T-helper 1 cell treated with Interleukin-12 subunit alpha and Interleukin-12 subunit beta and Interleukin-4 antibody, amounts not matched to agents 30 μg/mL and 1 μg/mL, for 36 hours (primary cell): Measurements from ENCODE around the gene CDK18.

ENCODE experiments used
- H3K27ac Mint-ChIP-seq: one replicate; pipeline ENCODE4 v1.8.0; 2021; ENCODE audit warnings: mild to moderate bottlenecking, mixed read lengths
- H3K27me3 Mint-ChIP-seq: one replicate; pipeline ENCODE4 v1.8.0; 2021; ENCODE audit warnings: low read depth, mixed read lengths
- H3K36me3 Mint-ChIP-seq: one replicate; pipeline ENCODE4 v1.8.0; 2021; ENCODE audit warnings: low read depth, mixed read lengths
- H3K4me1 Mint-ChIP-seq: one replicate; pipeline ENCODE4 v1.8.0; 2021; ENCODE audit warnings: low read depth, mixed read lengths
- H3K4me3 Mint-ChIP-seq: one replicate; pipeline ENCODE4 v1.8.0; 2021; ENCODE audit warnings: mild to moderate bottlenecking, moderate library complexity, mixed read lengths
- H3K9me3 Mint-ChIP-seq: one replicate; pipeline ENCODE4 v1.8.0; 2021; ENCODE audit warnings: mixed read lengths

The CDK18 gene

DNA sequence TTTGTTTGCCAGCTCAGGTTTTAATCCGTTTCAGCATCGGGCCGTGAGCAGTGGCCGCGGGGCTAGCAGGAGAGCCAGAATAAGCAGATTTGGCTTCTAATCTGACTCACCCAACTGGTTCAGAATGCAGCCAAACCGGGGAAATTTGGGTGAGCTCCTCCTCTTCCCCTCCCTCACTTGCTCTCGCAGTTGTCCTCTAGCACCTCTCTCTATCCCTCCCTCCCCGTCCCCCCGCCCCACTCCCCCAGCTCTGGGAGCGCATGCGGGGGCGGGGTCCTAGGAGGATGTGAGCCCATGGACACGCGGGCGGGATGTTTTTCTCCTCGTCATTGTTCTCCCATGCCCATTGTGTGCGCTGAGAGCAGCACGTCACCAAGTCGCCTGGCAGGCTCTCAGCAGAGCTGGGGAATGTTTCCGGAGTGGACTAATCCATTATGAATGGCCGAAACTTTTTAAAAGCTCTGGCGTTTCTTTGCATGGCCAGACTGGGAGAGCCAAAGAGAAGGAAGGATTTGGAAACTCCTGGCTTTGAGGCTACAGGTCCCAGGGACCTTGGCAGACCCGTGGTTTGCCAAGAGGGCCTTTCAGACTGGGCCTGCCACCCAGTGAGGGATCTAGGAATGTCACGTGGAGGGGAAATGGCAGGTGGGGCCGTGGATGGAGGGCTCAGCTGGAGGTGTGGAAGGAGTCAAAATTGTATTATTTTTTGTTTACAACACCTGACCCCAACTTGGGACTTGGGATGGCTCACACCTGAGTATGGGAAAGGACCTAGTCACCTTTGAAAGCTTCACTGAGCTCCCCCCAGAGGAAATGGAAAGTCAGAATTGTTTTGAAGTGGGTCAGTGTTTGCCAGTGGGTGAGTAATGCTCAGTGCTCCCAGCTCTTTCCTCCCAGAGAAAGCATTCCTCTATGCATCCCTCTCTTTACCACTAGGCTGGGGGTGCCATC lies 39.2 kb downstream of the CDK18 start:
- H3K4me1 Mint-ChIP-seq: peaks cover 5% of the 10 kb centered on the region
- H3K9me3 Mint-ChIP-seq: no peaks in the 10 kb centered on the region
- H3K4me3 Mint-ChIP-seq: peak overlapping the region; percentile 40
- no peak overlapping the region for H3K27ac Mint-ChIP-seq
- H3K27me3 Mint-ChIP-seq: peaks cover 41% of the 10 kb centered on the region
- no peaks in the 10 kb centered on the region for H3K36me3 Mint-ChIP-seq

DNA sequence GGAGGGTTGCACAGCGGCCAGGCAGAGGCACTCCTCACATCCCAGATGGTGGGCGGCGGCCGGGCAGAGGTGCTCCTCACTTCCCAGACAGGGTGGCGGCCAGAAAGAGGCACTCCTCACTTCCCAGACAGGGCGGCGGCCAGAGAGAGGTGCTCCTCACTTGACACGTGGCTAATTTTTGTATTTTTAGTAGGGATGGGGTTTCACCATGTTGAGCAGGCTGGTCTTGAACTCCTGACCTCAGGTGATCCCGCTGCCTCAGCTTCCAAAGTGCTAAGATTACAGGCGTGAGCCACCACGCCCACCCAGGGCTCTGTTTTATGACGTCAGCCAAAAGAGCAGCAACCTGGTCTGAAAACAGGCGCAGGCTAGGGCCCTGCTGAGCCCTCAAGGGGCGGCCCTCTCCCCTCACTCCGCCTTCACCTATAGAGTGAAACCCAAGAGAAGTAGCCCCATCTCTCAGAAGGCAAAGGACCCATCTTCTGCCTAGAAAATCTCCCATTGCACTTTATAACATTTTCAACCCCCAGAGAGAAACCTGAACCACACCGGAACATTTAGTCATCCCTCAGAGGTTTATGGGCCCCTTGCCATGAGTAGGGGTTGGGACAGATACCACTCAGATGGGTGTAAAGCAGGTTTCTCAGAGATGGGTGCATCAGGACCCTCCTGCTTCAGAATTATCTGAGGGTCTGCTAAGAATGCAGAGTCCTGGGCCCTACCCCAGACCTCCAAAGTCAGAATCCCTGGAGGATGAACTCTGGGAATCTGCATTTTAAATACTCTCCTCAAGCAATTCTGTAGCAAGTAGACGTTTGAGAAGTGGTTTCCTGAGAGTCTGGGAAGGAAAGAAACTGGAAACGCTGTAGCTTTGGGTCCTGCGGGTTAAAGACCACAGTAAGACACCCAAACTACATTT lies 40.8 kb downstream of the CDK18 start:
- peaks cover 5% of the 10 kb centered on the region for H3K4me1 Mint-ChIP-seq
- peaks cover 46% of the 10 kb centered on the region for H3K27me3 Mint-ChIP-seq
- H3K27ac Mint-ChIP-seq: no peak overlapping the region
- H3K9me3 Mint-ChIP-seq: no peaks in the 10 kb centered on the region
- H3K36me3 Mint-ChIP-seq: no peaks in the 10 kb centered on the region
- no peak overlapping the region for H3K4me3 Mint-ChIP-seq

GRCh38 chr1:205545991-205546390 lies 41.5 kb downstream of the CDK18 start:
- Mint-ChIP-seq H3K4me3 (no peak overlapping the region), H3K27me3 (peaks cover 44% of the 10 kb centered on the region), H3K36me3 (no peaks in the 10 kb centered on the region), H3K9me3 (no peaks in the 10 kb centered on the region), H3K4me1 (peaks cover 5% of the 10 kb centered on the region), H3K27ac (no peak overlapping the region)

DNA sequence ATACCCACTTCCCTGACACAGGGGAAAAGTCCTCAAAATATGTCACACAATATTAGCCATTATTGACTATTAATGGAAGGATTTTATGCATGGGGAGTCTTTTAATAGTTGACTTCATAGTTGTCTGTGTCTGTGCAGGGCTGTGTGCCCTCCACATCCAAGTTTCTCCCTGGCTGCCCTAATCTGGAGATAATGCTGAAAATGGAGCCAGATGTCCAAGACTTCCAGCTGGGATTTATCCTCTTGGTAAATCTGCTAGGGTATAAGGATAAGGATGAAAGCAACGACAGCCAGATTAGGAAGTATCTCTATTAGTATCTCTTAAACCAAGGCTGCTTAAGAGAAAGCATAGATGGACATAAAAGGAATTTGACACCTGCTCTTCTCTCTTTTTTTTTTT lies 42.1 kb downstream of the CDK18 start:
- Mint-ChIP-seq H3K36me3 (no peaks in the 10 kb centered on the region), H3K9me3 (no peaks in the 10 kb centered on the region), H3K27me3 (peaks cover 39% of the 10 kb centered on the region), H3K4me1 (peaks cover 5% of the 10 kb centered on the region), H3K4me3 (no peak overlapping the region), H3K27ac (no peak overlapping the region)

DNA sequence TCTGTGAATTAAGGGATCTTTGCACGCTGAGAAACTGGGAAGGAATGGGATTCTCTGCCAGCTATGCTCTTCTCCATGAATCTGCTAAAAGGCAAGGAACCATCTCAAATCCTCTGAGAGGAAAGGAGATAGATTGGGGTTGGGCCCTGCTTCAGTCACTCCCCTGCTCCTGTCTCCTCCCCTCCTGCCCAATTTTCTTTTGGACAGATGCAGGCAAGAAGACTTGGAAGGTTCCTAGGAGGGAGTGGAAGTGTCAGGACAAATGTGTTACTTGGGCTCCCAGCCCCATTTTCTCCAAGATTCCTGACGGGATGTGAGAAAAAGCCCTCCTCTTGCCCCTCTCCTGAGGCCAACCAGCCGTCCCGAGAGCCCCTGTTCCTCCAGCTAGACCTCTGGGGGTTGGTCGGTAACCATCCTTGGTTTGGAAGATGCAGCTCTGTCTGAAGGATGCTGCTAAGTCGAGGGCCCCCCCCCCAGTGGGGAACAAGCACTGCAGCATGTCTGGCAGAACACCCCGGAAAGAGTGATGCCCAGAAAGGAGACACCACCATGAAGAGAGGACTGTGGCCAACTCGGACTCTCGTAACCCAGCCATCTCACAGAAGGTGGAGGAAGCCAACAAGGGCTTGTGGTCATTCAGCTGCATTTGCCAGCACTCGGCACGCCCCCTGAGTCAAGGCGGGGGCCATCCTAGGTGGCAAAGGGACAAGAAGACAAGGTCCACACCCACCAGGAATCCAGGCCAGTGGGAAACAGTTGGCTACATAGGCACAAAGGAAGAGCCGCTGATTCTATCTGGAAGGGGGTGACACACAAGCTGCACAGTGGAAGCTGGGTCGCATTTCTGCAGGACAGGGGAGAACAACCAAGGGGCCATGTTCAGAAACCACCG lies 43.7 kb downstream of the CDK18 start:
- H3K27me3 Mint-ChIP-seq: peaks cover 36% of the 10 kb centered on the region
- no peaks in the 10 kb centered on the region for H3K9me3 Mint-ChIP-seq
- H3K36me3 Mint-ChIP-seq: no peaks in the 10 kb centered on the region
- peak overlapping the region; percentile 11 for H3K27ac Mint-ChIP-seq
- no peak overlapping the region for H3K4me3 Mint-ChIP-seq
- peaks cover 5% of the 10 kb centered on the region for H3K4me1 Mint-ChIP-seq

GRCh38 chr1:205554026-205554811 lies 49.8 kb downstream of the CDK18 start:
- Mint-ChIP-seq H3K4me3 (no peak overlapping the region), H3K27me3 (peaks cover 49% of the 10 kb centered on the region), H3K9me3 (peaks cover 20% of the 10 kb centered on the region), H3K27ac (no peak overlapping the region), H3K36me3 (no peaks in the 10 kb centered on the region), H3K4me1 (no peaks in the 10 kb centered on the region)

DNA sequence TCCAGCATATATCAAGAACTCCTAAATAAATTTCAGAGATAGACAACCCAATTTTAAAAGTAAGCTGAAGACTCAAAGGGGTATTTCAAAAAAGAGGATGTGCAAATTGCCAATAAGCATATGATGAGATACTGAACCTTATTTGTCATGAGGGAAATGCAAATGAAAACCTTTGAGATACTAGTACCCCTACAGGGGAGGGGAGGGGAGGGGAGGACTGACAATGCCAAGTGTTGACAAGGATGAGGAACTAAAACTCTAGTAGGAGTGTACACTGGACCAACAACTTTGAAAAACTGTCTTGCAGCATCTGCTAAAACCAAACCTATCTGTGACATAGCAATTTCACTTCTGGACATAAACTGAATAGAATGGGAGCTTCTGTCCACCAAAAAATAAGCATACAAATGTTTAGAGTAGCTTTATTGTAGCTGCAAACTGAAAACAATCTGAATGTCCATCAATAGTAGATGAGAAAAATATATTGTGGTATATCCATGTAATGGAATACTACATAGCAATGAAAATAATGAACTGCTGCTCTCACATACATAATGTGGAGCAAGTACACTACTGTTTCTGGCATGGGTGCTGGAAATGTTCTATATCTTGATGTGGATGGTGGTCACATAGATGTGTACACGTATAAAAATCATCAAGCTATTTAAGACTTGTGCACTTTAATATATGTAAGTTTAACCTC lies 57.2 kb downstream of the CDK18 start:
- Mint-ChIP-seq H3K36me3 (no peaks in the 10 kb centered on the region), H3K4me1 (no peaks in the 10 kb centered on the region), H3K4me3 (no peak overlapping the region), H3K27ac (no peak overlapping the region), H3K9me3 (no peaks in the 10 kb centered on the region), H3K27me3 (peaks cover 67% of the 10 kb centered on the region)

DNA sequence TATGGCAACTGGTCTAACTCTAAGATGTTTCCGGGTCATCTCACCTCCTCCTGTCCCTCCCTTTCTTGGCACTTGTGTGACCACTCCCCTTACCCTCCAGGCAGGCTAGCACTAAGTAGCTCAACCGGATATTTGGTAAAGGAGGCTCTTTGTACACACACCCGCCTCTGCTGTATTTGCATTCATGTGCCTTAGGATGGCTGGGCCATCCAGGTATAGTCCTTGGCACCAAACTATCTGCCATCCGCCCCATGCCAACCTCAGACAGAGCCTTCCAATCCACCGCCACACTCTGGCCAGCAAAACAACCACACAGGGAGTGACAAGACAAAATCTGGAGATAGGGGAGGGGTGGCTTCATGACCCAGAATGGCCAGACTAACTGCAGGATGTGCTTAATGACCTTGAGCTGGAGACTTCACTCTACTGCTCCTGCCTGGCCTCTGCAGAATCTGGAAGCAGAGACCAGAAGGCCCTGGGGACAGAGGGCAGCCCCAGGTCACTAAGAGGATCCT lies 59.5 kb downstream of the CDK18 start:
- no peak overlapping the region for H3K4me3 Mint-ChIP-seq
- H3K27me3 Mint-ChIP-seq: peaks cover 71% of the 10 kb centered on the region
- no peaks in the 10 kb centered on the region for H3K9me3 Mint-ChIP-seq
- H3K27ac Mint-ChIP-seq: no peak overlapping the region
- no peaks in the 10 kb centered on the region for H3K36me3 Mint-ChIP-seq
- no peaks in the 10 kb centered on the region for H3K4me1 Mint-ChIP-seq

DNA sequence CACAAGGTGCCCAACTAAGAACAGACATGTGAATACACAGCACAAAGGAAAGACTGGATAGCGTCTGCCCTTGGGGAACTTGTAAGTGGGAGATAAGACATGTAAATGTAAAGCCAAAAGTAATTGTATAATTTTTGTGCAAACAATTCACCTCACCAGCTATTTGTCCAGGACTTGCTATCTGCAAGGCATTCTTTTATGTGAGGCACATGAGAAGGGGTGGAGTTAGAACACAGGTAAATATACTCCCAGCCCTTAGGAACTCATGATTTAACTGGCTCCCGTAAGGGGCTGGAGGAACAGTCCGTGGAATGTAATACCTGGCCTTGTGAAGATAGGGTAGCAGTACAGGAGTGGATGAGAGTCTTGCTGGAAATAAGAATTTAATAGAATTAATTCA lies 61.3 kb downstream of the CDK18 start:
- H3K27ac Mint-ChIP-seq: no peak overlapping the region
- H3K4me1 Mint-ChIP-seq: no peaks in the 10 kb centered on the region
- H3K27me3 Mint-ChIP-seq: peaks cover 69% of the 10 kb centered on the region
- H3K36me3 Mint-ChIP-seq: no peaks in the 10 kb centered on the region
- no peaks in the 10 kb centered on the region for H3K9me3 Mint-ChIP-seq
- H3K4me3 Mint-ChIP-seq: no peak overlapping the region

- H3K27ac Mint-ChIP-seq: no peak overlapping the region
- peaks cover 75% of the 10 kb centered on the region for H3K27me3 Mint-ChIP-seq
- no peaks in the 10 kb centered on the region for H3K9me3 Mint-ChIP-seq
- H3K4me3 Mint-ChIP-seq: no peak overlapping the region
- H3K4me1 Mint-ChIP-seq: no peaks in the 10 kb centered on the region
- no peaks in the 10 kb centered on the region for H3K36me3 Mint-ChIP-seq
Observed at GRCh38 chr1:205567716-205568115, 63.2 kb downstream of the CDK18 start.

GRCh38 chr1:205568135-205568468 lies 63.6 kb downstream of the CDK18 start:
- Mint-ChIP-seq H3K27ac (no peak overlapping the region), H3K27me3 (peaks cover 76% of the 10 kb centered on the region), H3K4me3 (no peak overlapping the region)

DNA sequence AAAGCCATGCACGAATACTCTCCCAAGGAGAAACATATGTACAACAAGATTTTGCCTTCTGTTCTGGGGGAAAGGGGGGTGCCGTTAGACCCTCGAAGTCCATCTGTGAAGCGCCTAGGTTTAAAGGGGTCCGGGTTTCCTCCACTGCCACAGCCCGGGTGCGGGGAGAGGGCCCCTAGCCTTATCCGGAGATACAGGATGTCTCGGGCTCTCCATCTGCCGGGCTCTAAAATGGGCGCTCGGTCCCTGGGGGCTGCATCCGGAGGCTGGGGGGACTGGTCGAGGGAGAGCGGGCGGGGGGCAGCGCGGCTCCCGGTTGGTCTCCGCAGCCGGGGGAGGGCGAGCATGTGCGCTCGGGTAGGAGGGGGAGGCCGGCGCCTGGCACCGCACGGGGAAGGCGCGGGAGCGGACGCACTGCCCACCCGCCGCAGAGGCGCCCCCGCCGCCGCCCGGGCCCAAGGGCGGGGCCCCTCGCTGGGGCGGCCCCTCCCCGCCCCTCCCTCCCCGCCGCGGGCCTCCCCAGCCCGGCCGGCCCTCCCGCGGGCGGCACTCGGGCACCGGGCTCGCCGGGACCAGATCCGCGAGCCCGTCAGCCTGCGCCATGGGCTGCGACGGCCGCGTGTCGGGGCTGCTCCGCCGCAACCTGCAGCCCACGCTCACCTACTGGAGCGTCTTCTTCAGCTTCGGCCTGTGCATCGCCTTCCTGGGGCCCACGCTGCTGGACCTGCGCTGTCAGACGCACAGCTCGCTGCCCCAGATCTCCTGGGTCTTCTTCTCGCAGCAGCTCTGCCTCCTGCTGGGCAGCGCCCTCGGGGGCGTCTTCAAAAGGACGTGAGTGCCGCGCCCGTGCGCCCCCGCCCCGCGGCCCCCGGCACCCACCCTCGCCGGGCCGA lies 64.2 kb downstream of the CDK18 start:
- Mint-ChIP-seq H3K27me3 (peaks cover 75% of the 10 kb centered on the region), H3K4me1 (no peaks in the 10 kb centered on the region), H3K27ac (no peak overlapping the region), H3K4me3 (no peak overlapping the region), H3K36me3 (no peaks in the 10 kb centered on the region), H3K9me3 (no peaks in the 10 kb centered on the region)

More at GRCh38 chr1:205568135-205568468, 63.6 kb downstream of the CDK18 start:
- Mint-ChIP-seq H3K4me1 (no peaks in the 10 kb centered on the region), H3K36me3 (no peaks in the 10 kb centered on the region), H3K9me3 (no peaks in the 10 kb centered on the region)
